ENCODE results near the gene C10orf143. TPM values are rescaled to one million over a fixed set of nuclear protein-coding genes. Genes with fewer than 3 reads are reported as not detected.
"Not testable (repeated sequence)": the region's sequence is repeated elsewhere in the genome, so short reads cannot be mapped to it uniquely, and the experiment has no call there.

C10orf143 gene
- total RNA-seq, 1 donor, result 1.8 TPM

DNA sequence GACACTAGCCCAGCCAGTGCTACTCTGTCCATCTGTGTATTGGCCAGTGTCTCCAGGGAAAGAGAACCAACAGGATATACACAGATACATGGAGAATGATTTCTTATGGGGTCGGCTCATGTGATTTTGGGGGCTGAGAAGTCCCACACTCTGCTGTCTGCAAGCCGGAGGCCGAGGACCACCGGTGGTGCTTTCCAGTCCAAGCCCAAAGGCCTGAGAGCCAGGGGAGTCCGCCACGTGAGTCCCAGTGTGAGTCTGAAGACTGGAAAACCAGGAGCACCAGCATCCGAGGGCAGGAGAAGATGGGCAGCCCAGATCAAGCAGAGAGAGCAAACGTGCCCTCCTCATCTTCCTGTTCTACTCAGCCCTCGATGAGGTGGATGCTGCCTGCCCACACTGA is 71.5 kb downstream of the C10orf143 start:
- no peaks in the 10 kb centered on the region for H3K27me3 ChIP-seq (ENCODE audit: insufficient read depth, low read length)

DNA sequence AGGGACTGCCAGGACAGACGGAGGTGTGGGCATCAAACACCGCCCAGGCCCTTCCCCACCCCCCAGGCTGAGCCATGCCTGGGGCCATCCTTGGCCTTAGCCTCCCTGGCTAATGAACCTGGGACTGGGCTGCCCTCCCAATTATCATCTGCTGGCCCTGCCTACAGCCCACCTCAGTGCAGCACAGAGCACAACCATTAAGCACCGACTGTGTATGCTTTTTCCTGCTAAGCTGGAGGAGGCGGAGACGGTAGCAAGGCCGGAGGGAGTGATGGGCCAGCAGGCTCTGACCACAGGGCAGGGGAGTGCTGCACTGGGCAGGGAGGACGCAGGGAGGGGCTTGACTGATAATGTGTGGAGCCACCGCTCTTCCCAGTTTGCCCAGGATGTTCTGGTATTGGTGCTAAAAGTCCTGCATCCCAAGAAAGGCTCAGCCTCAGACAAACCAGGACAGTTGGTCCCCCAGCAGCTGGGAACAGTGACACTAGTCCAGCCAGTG is 72.0 kb downstream of the C10orf143 start:
- Histone ChIP-seq H3K9me3 (ENCODE audit: low read depth, low read length) (no peaks in the 10 kb centered on the region), H3K4me3 (ENCODE audit: low read length) (no peak overlapping the region), H3K27me3 (ENCODE audit: insufficient read depth, low read length) (no peaks in the 10 kb centered on the region), H3K4me1 (ENCODE audit: insufficient read depth, low read length) (no peaks in the 10 kb centered on the region)

More for the DNA sequence above, 71.5 kb downstream of the C10orf143 start:
- Histone ChIP-seq H3K4me1 (ENCODE audit: insufficient read depth, low read length) (no peaks in the 10 kb centered on the region), H3K4me3 (ENCODE audit: low read length) (no peak overlapping the region), H3K9me3 (ENCODE audit: low read depth, low read length) (no peaks in the 10 kb centered on the region)

DNA sequence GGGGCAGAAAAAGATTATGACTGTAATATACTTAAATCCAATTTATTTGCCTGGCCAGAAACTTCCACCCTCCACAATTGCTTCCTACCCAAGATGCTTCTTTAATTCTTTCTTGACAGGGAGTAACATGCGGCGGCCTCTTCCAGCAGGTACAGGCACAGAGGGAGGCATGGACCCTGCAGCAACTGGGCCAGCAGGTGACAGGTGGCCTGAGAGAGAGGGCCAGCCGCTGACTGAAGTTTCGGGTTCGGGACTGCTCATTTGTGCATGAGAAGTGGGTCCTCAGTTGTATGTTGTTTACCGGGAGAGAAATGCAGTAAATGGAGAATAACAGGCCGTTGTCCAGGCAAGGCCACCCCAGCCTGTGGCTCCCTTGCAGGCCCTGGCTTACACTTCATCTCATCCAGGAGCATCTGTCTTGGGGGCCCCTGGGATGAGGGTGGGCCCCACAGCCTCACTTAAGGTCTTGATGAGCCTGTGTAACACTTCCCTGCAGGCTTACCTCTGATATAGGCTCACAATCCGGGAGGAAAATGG is 72.5 kb downstream of the C10orf143 start:
- Histone ChIP-seq H3K4me3 (ENCODE audit: low read length) (no peak overlapping the region), H3K9me3 (ENCODE audit: low read depth, low read length) (no peaks in the 10 kb centered on the region), H3K27me3 (ENCODE audit: insufficient read depth, low read length) (no peaks in the 10 kb centered on the region), H3K4me1 (ENCODE audit: insufficient read depth, low read length) (no peaks in the 10 kb centered on the region)

DNA sequence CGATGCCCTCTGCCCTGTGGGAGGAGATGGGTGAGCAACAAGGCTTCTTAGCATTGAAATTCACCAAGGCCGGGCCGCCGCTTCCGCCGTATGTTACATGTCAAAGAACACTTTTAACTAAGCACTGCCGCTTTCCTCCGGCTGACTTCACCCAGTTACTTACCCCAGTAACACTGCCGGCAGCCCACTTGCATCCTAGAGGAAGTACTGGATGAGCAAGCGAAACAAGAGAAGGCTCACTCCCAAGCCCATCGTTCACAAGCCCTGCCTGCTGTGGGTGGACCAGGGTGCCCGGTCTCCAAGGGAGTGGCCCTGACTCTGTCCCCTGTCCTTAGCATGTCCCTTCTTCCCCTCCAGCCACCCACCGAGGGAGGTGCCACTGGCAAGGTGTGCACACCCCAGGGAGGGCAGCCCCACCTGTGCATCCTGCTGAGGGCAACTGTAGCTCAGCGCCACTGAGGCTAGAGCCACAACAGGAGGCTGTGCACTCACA is 73.4 kb downstream of the C10orf143 start:
- Histone ChIP-seq H3K4me1 (ENCODE audit: insufficient read depth, low read length) (no peaks in the 10 kb centered on the region), H3K4me3 (ENCODE audit: low read length) (no peak overlapping the region), H3K27me3 (ENCODE audit: insufficient read depth, low read length) (no peaks in the 10 kb centered on the region), H3K9me3 (ENCODE audit: low read depth, low read length) (no peaks in the 10 kb centered on the region)

GRCh38 chr10:130036296-130037065 is 74.1 kb downstream of the C10orf143 start:
- Histone ChIP-seq H3K27me3 (ENCODE audit: insufficient read depth, low read length) (no peaks in the 10 kb centered on the region), H3K4me3 (ENCODE audit: low read length) (no peak overlapping the region), H3K9me3 (ENCODE audit: low read depth, low read length) (no peaks in the 10 kb centered on the region), H3K4me1 (ENCODE audit: insufficient read depth, low read length) (no peaks in the 10 kb centered on the region)

DNA sequence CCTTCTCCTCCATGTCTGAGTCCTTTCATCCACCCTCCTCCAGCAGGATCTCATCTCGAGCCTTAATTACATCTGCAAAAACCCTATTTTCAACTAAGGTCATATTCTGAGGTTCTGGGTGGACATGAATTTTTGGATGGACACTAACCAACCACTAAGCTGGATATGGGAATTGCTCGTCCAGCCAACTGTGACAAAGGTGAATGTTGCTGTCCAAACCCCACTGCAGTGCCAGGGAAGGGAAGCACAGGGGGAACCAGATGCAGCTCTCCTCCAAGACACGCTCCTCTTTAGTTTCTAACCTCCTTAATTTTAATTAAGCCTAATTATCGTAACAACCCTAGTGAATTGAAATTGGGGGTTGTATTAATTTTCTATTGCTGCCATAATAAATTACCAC is 81.4 kb downstream of the C10orf143 start:
- H3K9me3 ChIP-seq (ENCODE audit: low read depth, low read length), result no peaks in the 10 kb centered on the region
- no peaks in the 10 kb centered on the region for H3K4me1 ChIP-seq (ENCODE audit: insufficient read depth, low read length)
- H3K4me3 ChIP-seq (ENCODE audit: low read length), result no peak overlapping the region

DNA sequence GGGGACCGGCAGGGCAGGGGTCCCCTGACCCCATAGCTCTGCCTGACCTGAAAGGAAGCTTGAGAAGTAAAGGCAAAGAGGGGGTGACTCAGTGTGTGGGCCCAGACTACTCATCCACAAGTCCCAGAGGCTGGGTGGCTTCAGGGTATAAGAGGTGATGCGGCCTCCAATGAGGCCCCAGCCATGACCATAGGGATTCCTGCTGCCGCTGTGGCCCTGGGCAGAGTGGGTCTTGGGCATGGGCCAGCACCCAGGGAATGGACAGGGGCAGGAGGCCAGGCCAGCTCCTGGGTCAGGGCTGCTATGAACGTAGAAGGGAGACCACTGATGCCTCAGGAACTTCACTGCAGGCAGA is 82.2 kb downstream of the C10orf143 start:
- H3K27me3 ChIP-seq (ENCODE audit: insufficient read depth, low read length), result no peaks in the 10 kb centered on the region
- no peak overlapping the region for H3K4me3 ChIP-seq (ENCODE audit: low read length)
- H3K4me1 ChIP-seq (ENCODE audit: insufficient read depth, low read length), result no peaks in the 10 kb centered on the region
- no peaks in the 10 kb centered on the region for H3K9me3 ChIP-seq (ENCODE audit: low read depth, low read length)

More for the DNA sequence above, 81.4 kb downstream of the C10orf143 start:
- no peaks in the 10 kb centered on the region for H3K27me3 ChIP-seq (ENCODE audit: insufficient read depth, low read length)

DNA sequence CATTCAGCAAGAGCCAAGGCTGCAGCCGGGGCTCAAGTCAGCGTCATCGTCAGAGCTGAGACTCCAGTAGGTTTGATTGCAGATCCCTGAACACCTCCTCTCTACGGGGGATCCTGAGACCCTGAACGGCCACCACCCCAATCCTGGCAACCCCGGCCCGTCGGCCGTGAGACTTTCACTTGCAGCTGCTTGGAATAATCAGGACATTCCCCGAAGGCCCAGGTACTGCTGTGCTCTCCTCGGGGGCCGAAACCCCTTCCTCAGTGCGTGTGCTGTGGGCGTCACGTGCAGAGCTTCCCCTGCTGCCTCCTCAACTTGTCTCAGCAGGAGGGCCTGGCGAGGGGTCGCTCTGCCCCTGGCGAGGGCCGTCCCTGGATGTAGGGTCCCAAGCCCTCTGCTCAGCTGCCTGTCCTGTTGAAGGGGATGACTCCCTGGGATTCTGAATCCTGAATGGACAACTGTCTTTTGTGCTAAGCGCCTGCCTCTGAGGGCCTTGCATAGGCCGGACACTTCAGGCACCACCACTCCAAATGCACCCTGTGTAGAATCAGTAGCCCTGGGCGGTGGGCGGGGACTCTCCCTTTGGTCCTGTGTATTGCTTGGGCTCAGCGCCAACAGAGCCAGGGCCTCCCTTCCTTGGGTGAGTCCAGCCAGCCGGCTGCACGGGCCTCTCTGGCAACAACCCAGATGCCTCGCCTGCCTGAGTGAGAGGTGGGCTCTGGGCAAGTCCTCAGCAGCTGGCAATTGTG is 82.7 kb downstream of the C10orf143 start:
- Histone ChIP-seq H3K4me1 (ENCODE audit: insufficient read depth, low read length) (no peaks in the 10 kb centered on the region), H3K9me3 (ENCODE audit: low read depth, low read length) (no peaks in the 10 kb centered on the region), H3K4me3 (ENCODE audit: low read length) (no peak overlapping the region), H3K27me3 (ENCODE audit: insufficient read depth, low read length) (no peaks in the 10 kb centered on the region)

DNA sequence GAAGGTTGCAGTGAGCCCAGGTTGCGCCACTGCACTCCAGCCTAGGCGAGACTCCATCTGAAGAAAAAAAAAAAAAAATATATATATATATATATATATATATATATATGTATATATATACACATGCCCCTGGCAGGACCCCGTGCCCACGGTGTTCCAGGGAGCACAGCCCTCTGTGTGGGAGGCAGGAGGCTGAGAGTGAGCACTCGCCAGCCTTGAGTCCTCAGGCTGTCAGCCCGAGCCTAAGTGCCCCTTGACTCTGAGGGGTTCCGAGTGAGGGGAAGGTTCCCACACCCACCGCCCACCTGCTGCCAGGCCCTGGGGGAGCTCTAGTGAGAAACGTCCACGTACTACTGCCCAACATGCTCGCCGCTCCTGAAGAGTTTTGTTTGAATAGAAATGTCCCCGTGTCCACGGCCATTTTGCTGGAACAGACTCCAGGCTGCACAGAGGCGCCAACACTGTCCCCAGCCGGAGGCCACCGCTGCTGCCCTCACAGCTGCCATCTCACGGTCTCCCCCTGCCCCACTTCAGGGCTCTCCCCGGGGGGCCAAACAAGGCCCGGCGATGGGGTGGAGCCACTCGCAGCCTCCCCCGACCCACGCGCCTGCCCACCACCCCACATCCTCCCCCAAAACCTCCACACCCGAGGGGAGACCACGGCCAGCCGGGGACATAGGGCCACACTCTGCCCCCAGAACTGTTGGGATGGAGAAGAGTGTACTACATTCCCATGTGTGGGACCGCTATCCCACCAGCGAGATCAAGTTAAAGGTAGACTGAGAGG is 83.8 kb downstream of the C10orf143 start:
- H3K4me3 ChIP-seq (ENCODE audit: low read length), result no peak overlapping the region
- no peaks in the 10 kb centered on the region for H3K4me1 ChIP-seq (ENCODE audit: insufficient read depth, low read length)
- H3K9me3 ChIP-seq (ENCODE audit: low read depth, low read length), result no peaks in the 10 kb centered on the region
- no peaks in the 10 kb centered on the region for H3K27me3 ChIP-seq (ENCODE audit: insufficient read depth, low read length)

DNA sequence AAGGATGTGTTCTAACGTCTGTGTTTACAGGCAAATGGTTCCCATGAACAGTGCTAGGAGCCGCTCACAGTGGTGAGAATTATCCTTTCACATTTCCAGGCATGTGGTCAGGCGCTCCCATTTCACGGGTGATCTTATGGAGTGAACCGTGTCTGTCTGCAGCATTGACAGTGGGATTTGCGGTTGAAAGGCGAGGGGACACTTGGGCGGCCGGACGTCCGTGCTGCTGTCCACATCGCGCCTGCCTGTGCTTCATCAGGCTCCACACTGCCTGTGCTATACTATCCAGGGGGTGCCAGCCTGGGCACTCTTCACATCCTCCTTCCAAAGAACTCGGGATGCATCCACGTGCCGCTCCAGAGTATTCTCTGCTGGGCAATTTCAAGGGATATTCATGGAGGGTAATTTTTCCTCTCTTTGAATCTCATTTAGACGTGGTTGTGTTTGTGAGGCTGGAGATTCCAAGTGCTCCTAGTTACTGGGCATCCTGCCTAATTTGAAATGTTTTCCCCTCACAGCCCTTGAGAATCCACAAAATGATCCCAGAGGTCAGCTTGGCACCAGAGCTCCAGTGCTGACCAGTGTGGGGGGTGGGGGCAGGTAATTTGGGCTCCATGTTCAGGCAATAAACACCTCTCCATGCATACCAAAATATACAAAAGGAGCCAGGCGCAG is 84.7 kb downstream of the C10orf143 start:
- Histone ChIP-seq H3K9me3 (ENCODE audit: low read depth, low read length) (no peaks in the 10 kb centered on the region), H3K4me3 (ENCODE audit: low read length) (no peak overlapping the region), H3K4me1 (ENCODE audit: insufficient read depth, low read length) (no peaks in the 10 kb centered on the region), H3K27me3 (ENCODE audit: insufficient read depth, low read length) (no peaks in the 10 kb centered on the region)

GRCh38 chr10:130025326-130025725 is 85.3 kb downstream of the C10orf143 start:
- no peaks in the 10 kb centered on the region for H3K4me1 ChIP-seq (ENCODE audit: insufficient read depth, low read length)
- H3K9me3 ChIP-seq (ENCODE audit: low read depth, low read length), result no peaks in the 10 kb centered on the region
- H3K4me3 ChIP-seq (ENCODE audit: low read length), result no peak overlapping the region
- no peaks in the 10 kb centered on the region for H3K27me3 ChIP-seq (ENCODE audit: insufficient read depth, low read length)

GRCh38 chr10:130024779-130025325 is 85.8 kb downstream of the C10orf143 start:
- Histone ChIP-seq H3K9me3 (ENCODE audit: low read depth, low read length) (no peaks in the 10 kb centered on the region), H3K27me3 (ENCODE audit: insufficient read depth, low read length) (no peaks in the 10 kb centered on the region), H3K4me1 (ENCODE audit: insufficient read depth, low read length) (no peaks in the 10 kb centered on the region), H3K4me3 (ENCODE audit: low read length) (no peak overlapping the region)

DNA sequence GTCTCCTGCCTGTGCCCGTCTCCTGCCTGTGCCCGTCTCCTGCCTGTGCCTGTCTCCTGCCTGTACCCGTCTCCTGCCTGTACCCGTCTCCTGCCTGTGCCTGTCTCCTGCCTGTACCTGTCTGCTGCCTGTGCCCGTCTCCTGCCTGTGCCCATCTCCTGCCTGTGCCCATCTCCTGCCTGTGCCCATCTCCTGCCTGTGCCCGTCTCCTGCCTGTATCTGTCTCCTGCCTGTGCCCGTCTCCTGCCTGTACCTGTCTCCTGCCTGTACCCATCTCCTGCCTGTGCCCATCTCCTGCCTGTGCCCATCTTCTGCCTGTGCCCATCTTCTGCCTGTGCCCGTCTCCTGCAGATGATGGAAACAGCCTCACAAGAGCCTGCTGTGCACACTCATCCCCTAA is 86.3 kb downstream of the C10orf143 start:
- not testable (repeated sequence) for H3K4me1 ChIP-seq (ENCODE audit: insufficient read depth, low read length); H3K4me3 ChIP-seq (ENCODE audit: low read length); H3K9me3 ChIP-seq (ENCODE audit: low read depth, low read length); H3K27me3 ChIP-seq (ENCODE audit: insufficient read depth, low read length)

Measured in mononuclear cell (primary cell).